Measurements from ENCODE around the gene SKI. TPM values are rescaled to one million over a fixed set of nuclear protein-coding genes. Genes with fewer than 3 reads are reported as not detected.

SKI gene
- total and polyA plus RNA-seq, 2 of the 8 experiments (the other 6 are each of a cell fraction or from before 2014, with no cell fraction given) = 8.3 to 87.6 TPM

DNA sequence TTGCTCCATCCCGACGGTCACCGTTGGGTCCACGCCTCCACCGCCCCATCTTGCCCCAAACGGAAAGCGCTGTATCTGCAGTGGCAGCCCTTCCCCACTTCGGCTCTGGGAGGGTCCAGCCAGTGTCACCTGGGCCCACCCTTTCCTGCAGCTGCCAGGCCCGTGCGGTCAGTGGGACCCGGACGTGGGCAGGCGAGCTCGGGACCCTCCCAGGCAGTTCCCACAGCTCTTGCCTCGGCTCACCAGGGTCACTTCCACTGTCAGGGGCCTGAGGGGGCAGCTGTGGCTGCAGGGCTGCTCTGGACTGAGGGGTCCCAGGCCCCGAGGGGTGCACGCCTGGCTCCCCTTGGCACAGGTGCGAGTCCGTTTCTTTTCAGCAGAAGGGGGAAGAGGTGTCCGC, 80.7 kb downstream of the SKI start (continued):
- TF ChIP-seq ATF3 (IDR thresholded peaks at IDR 0.05; ENCODE audit: insufficient read depth, low read depth, low read length) = no peak

Data from H1 (cell line).